ENCODE results near the gene GOT1.

GOT1 gene

DNA sequence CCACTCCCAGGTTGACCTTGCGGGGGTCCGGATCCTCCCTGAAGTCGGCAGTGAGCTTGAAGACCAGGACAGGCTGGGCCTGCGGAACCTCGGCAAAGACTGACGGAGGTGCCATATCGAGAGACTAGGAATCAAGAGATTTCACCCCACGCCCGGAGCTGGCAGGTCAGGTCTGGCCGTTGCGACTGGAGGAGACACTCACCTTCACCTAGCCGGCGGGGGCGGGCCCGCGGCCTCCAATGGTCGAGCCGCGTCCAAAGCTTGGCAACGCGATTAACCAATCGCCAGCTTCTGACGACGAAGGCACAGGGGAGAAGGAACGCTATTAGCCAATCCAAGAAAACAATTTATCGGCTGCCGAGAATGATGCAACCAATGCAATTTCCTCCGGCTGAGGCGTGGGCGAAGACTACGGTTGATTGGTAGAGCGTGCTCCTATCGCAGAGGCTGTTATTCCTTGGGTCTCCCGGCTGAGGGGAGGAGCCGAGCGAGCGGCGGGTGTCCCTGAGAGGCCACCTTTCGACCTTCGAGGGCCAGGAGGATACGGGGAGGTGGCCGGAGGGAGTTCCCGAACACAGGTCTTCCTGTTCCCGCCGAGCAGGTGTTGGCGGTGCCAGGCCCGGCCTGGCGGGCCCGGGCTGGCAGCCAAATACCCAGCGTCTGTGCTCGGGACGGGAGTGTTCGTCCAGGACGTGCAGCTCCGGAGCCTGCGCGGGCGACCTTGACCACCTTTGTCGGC lies at the start of gene GOT1:
TSS of gene GOT1 (minus strand) at position 174 of the 739 bp plus-strand sequence. CDS start at position 115, 59 bp downstream.
- DNase-seq (ENCODE audit: low spot score) = peak; percentile 99

DNA sequence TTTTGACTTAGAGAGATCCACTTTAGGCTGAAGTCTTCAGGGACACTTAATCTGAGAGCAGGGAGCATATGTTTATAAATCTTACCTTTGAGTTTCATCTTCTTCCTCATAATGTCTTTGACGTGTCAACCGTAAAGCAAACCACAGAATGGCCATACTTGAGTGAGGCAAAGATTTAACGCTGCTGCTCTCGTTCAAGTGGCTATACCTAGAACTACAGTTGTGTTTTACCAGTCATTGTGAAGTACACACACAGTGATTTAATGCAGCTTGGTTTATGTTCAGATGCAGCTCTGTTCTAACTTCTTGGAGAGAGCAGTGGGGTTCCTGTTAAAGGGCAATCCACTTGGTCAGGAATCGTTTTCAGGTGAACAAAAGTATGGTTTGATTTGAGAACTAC lies 39.9 kb upstream of the GOT1 start:
- DNase-seq (ENCODE audit: low spot score) = no peak

- no peak for DNase-seq (ENCODE audit: low spot score)
Observed at GRCh38 chr10:99467236-99467999, 37.0 kb upstream of the GOT1 start.

DNA sequence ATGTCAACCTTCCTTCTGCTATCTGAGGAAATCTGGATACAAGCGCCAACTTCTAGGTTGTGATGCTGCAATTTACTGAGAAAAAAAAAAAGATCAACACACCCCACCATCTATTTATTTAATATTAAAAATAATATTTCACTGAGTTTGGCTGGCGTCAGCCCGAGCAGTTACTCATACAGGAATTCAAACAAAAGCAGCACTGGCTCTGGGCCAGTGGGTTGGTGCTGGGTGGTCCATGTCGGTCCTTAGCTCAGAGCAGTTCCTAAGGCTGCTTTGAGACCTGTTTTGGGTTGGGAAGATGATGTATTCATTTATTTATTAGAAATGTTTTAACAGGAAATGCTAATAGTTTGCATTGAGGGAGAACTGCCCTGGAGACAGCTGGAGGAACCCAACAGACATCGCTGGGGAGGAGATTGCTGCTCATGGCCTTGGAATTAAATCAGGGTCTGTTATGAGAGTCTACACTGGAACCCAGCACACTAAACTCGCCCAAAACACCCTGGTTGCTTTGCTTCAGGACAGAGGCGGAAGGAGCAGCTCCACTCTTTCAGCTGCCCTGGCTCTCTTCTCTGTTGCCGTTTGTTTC lies 36.3 kb upstream of the GOT1 start:
- DNase-seq (ENCODE audit: low spot score) = no peak

- DNase-seq (ENCODE audit: low spot score) = no peak
Observed at GRCh38 chr10:99461230-99461629, 30.8 kb upstream of the GOT1 start.

GRCh38 chr10:99460070-99460469 lies 29.6 kb upstream of the GOT1 start:
- no peak for DNase-seq (ENCODE audit: low spot score)

- DNase-seq (ENCODE audit: low spot score) = no peak
Observed at GRCh38 chr10:99459217-99459616, 28.8 kb upstream of the GOT1 start.

GRCh38 chr10:99457813-99458212 lies 27.4 kb upstream of the GOT1 start:
- no peak for DNase-seq (ENCODE audit: low spot score)

DNA sequence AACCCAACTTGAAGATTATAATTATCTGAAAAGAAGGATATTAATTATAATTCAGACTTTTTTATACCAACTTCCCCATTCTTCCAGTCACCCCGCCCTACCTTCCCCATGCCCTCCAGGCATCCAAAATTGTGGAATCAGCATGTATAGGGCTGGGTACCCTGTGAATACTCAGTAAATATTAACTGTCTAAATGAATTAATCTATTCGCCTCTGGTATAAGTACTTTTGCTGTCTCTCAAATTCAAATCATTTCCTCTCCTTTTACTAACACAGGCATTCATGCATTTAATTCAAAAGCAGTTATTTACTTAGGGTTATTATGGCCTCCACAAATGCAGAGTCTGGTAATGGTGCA lies 26.5 kb upstream of the GOT1 start:
- no peak for DNase-seq (ENCODE audit: low spot score)

DNA sequence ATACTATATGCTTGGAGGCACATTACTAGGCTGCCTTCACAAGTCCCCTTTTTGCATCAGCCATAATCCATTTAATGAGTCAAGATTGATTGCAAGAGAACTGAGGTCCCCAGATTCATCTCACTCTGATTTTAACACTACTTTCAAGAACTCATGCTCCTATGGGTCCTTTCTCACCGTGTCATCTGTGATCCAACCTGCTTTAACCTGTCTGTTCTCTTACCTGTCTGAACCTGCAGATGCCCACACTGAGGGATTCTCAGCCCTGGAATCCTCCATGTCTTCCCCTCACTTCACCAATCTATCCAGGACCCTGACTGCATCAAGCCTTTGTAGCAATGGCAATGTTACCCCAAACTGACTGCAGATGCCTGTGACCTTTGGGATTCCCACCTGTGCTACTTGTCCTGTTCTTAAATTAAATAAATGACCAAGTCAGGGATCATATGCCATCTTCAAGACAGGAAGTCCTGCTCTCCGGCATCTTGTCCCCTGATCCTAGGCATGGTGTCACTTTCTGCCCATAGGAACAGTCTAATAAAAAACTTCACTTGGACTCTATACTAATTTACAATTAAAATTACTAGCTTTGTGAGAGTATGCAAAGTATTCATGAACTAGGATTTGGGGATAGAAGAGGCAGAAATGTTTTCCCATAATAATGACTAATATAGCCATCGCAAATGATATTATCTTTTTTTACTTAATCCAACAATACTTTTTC lies 25.9 kb upstream of the GOT1 start:
- no peak for DNase-seq (ENCODE audit: low spot score)

- DNase-seq (ENCODE audit: low spot score) = no peak
Observed at GRCh38 chr10:99451981-99452380, 21.6 kb upstream of the GOT1 start.

- DNase-seq (ENCODE audit: low spot score) = no peak
Observed at GRCh38 chr10:99451499-99451788, 21.0 kb upstream of the GOT1 start.

- no peak for DNase-seq (ENCODE audit: low spot score)
Observed at GRCh38 chr10:99450624-99451498, 20.4 kb upstream of the GOT1 start.

DNA sequence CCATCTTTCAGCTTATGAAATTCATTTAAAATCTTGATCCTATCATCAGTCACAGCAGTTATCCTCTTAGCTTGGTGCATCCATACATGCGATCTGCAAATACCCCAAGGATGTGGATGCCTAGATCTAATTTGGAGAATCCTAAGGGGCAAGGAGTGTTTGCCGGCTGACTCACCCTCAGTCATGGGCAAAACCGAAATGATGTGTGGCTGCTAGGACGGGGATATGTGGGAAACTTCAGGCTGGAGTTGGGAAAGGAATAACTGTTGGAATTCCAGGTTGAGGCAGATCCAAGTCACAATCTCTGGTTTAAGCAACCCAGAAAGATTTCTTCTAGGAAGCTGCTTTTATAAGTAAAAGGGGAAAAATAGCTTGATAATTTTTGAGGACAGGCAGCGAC lies 19.7 kb upstream of the GOT1 start:
- no peak for DNase-seq (ENCODE audit: low spot score)

- no peak for DNase-seq (ENCODE audit: low spot score)
Observed at GRCh38 chr10:99449023-99449422, 18.6 kb upstream of the GOT1 start.

GRCh38 chr10:99444383-99445045 lies 14.1 kb upstream of the GOT1 start:
- DNase-seq (ENCODE audit: low spot score) = no peak

GRCh38 chr10:99443500-99443899 lies 13.1 kb upstream of the GOT1 start:
- DNase-seq (ENCODE audit: low spot score) = no peak

DNA sequence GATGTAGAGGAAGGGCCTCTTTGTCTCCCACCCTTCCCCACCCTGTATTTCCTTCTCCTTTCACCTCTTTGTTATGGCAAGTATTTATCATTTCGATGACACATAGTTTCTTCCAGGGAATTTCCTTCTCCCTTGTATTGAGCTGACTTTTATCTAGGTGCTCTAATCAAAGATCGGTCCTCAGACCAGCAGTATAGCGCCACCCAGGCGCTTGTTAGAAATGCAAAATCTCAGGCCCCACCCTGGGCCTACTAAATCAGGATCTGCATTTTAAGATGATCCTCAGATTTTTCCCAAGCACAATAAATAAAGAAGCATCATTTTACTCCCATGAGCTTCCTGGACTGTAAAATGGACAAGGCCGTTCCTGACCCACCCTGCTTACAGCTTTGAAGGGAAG lies 12.0 kb upstream of the GOT1 start:
- no peak for DNase-seq (ENCODE audit: low spot score)

GRCh38 chr10:99438890-99439289 lies 8.5 kb upstream of the GOT1 start:
- DNase-seq (ENCODE audit: low spot score) = no peak

- peak; percentile 79 for DNase-seq (ENCODE audit: low spot score)
Observed at GRCh38 chr10:99435986-99436638, 5.7 kb upstream of the GOT1 start.

Data from pons (tissue), 1 donor.